HT-29 (cell line): Measurements from ENCODE around the gene ZC3H10. TPM values are rescaled to one million over a fixed set of nuclear protein-coding genes. Genes with fewer than 3 reads are reported as not detected.
A peak's percentile ranks its signal among the peaks of the same experiment; 100 is the strongest.
"Not testable (repeated sequence)": the region's sequence is repeated elsewhere in the genome, so short reads cannot be mapped to it uniquely, and the experiment has no call there.

Experiments
- DNase-seq: peaks from one replicate; pipeline ENCODE4 v3.0.0-alpha.2; 2015; ENCODE audit warnings: low spot score
- total RNA-seq: library from RNA; depleted of rRNA; stranded (reverse); fragments of >200 nt; shearing (Covaris generic); gene quantifications from 2 replicates; pipeline ENCODE4 v1.2.3, GENCODE V29; 2014

Gene ZC3H10
- total RNA-seq, 1 experiment from 2014 or later = 4.1 TPM

- DNase-seq = no peak
Observed at GRCh38 chr12:56154246-56154771, 36.2 kb downstream of the ZC3H10 start.

- DNase-seq = no peak
Observed at GRCh38 chr12:56154818-56155217, 36.8 kb downstream of the ZC3H10 start.

- no peak for DNase-seq
Observed at GRCh38 chr12:56155256-56155845, 37.3 kb downstream of the ZC3H10 start.

GRCh38 chr12:56156464-56157200 lies 38.6 kb downstream of the ZC3H10 start:
- DNase-seq = not testable (repeated sequence)

- peak; percentile 85 for DNase-seq
Observed at GRCh38 chr12:56157201-56158028, 39.3 kb downstream of the ZC3H10 start.

- peak; percentile 98 for DNase-seq
Observed at GRCh38 chr12:56158029-56158925, 40.2 kb downstream of the ZC3H10 start, which contains the start of gene MYL6. MYL6 (plus strand) TSS chr12:56158359; CDS start chr12:56158402, 43 bp downstream.

GRCh38 chr12:56158926-56159461 lies 40.9 kb downstream of the ZC3H10 start:
- DNase-seq = peak; percentile 87

GRCh38 chr12:56159482-56160192 lies 41.6 kb downstream of the ZC3H10 start:
- DNase-seq = peak; percentile 25

- DNase-seq = peak; percentile 38
Observed at GRCh38 chr12:56160193-56160763, 42.2 kb downstream of the ZC3H10 start.

- no peak for DNase-seq
Observed at GRCh38 chr12:56160894-56161689, 43.0 kb downstream of the ZC3H10 start.

GRCh38 chr12:56161690-56162351 lies 43.8 kb downstream of the ZC3H10 start:
- no peak for DNase-seq

- DNase-seq = no peak
Observed at GRCh38 chr12:56162468-56163290, 44.6 kb downstream of the ZC3H10 start.

GRCh38 chr12:56163533-56164344 lies 45.7 kb downstream of the ZC3H10 start:
- DNase-seq = peak; percentile 28

GRCh38 chr12:56164345-56164729 lies 46.3 kb downstream of the ZC3H10 start:
- DNase-seq = no peak

- DNase-seq = no peak
Observed at GRCh38 chr12:56165369-56165768, 47.3 kb downstream of the ZC3H10 start.

- DNase-seq = no peak
Observed at GRCh38 chr12:56169229-56169759, 51.2 kb downstream of the ZC3H10 start.
